ENCODE measurements around the gene SEC16A.
"Not testable (repeated sequence)": the region's sequence is repeated elsewhere in the genome, so short reads cannot be mapped to it uniquely, and the experiment has no call there.

SEC16A gene

DNA sequence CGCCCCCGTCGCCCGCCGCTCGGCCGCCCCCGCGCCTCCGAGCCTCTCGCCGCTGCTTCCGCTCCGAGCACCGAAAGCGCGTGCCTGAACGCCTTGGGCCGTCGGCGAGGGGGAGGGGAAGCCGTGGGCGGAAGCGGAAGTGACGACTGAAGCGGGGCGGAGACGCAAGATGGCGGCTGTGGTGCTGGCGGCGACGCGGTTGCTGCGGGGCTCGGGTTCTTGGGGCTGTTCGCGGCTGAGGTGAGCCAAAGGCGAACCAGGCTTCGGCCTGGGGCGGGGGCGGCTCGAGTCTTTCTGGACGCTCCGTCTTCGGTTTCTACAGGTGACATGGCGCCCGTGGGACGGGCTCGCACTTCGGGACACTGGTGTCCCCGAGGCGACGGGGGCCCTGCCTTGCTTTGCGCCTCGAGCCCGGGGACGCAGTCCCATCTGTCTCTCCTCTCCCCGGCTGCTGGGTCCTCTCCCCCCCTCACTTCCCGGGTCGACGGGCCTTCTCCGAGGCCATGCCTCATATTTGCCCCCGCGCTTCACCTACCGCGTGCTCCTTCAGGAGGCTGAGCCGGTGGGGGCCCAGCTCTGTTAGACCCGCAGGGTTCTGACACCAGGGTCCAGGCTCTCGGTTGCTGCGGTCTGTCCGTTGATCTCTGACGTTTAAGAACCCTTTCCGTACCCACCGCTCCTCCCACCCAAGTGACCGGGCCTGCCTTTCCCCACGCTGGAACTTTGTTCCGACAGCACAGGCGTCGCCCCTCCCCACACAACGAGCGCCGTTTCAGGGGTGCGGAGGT, 72.1 kb downstream of the SEC16A start, which contains the start of the genes ENTR1 and PMPCA:
TSS of gene ENTR1 (minus strand) at position 115 of the 788 bp plus-strand sequence. CDS start 217 bp downstream, outside the sequence.
TSS of gene PMPCA (plus strand) at position 159 of the 788 bp plus-strand sequence. CDS start at position 170, 11 bp downstream.
- Histone ChIP-seq H3K27me3 (ENCODE audit: control insufficient read depth, insufficient read depth, low read length) (no peaks in the 10 kb centered on the region), H3K4me1 (ENCODE audit: control insufficient read depth, insufficient read depth, low read length) (peaks cover 4% of the 10 kb centered on the region), H3K4me3 (ENCODE audit: low read depth, low read length) (peak within 1 kb of the TSS; percentile 94), H3K36me3 (ENCODE audit: control insufficient read depth, insufficient read depth, low read length) (peaks cover 54% of the 10 kb centered on the region), H3K9me3 (ENCODE audit: control insufficient read depth, insufficient read depth, low read length) (no peaks in the 10 kb centered on the region), H3K9ac (ENCODE audit: low read depth, low read length) (peak within 1 kb of the TSS; percentile 96)

DNA sequence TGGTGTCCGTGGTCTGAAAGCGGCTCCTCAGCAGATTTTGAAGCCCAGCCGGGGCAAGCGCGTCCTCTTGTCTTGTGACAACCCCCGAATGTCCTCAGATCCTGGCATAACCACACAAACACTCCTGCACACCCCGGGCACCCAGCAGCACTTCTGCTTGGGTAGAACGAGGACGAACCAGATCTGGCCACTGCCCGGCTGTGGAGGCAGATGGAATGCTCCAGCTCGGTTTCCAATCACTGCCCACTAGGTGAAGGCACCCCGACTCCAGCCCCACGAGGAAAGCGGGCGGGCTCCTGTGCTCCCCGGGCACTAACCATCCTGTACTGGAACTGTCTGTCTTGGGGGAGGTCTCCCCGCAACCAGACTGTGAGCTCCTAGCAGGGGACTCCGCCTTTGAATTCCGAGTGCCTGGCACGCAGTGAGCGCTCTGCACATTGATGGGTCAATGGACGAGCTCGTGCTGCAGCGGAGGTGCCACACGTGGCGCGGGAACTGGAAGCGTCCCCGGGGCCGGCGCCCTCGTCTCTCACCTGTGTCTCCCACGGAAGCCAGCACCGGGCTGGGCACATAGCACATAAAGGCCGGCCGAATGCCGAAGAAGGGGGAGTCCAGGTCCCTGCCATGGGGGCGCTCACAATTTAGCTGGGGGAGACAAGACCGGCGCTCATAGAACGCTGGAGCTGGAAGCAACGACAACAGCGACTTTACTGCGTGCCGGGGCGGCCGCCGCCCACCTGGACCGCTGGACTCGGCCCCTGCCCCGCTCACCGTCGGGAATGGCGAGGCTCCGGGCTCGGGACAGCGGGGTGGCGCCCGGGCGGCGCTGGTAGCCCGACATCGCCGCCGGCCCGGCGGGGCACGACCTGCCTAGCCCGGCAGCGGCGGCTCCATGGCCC, 73.0 kb downstream of the SEC16A start:
- Histone ChIP-seq H3K27me3 (ENCODE audit: control insufficient read depth, insufficient read depth, low read length) (no peaks in the 10 kb centered on the region), H3K9me3 (ENCODE audit: control insufficient read depth, insufficient read depth, low read length) (no peaks in the 10 kb centered on the region), H3K36me3 (ENCODE audit: control insufficient read depth, insufficient read depth, low read length) (peaks cover 55% of the 10 kb centered on the region), H3K4me1 (ENCODE audit: control insufficient read depth, insufficient read depth, low read length) (peaks cover 4% of the 10 kb centered on the region), H3K4me3 (ENCODE audit: low read depth, low read length) (peak overlapping the region; percentile 72), H3K9ac (ENCODE audit: low read depth, low read length) (peak overlapping the region; percentile 73)

DNA sequence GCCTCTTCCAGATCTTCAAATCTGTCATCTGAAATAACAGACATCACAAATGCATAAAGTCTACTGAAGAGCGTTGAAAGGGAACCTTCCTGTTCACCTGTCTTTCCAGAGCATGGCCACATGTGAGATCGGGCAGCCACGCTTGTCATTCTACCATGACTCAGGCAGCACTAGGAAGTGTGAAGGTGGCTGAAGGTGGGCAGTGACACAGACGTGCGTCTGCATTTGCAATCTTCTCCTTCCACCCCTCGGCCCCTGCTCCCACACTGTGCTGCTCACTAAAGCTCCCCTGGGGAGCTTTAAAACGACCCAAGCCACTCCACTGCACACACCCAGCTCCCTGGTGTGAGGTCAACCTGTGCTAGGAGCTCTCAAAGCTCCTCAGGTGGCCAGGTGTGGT, 74.9 kb downstream of the SEC16A start:
- Histone ChIP-seq H3K36me3 (ENCODE audit: control insufficient read depth, insufficient read depth, low read length) (peaks cover 52% of the 10 kb centered on the region), H3K9ac (ENCODE audit: low read depth, low read length) (no peak overlapping the region), H3K4me1 (ENCODE audit: control insufficient read depth, insufficient read depth, low read length) (peaks cover 4% of the 10 kb centered on the region), H3K9me3 (ENCODE audit: control insufficient read depth, insufficient read depth, low read length) (no peaks in the 10 kb centered on the region), H3K27me3 (ENCODE audit: control insufficient read depth, insufficient read depth, low read length) (no peaks in the 10 kb centered on the region), H3K4me3 (ENCODE audit: low read depth, low read length) (no peak overlapping the region)

DNA sequence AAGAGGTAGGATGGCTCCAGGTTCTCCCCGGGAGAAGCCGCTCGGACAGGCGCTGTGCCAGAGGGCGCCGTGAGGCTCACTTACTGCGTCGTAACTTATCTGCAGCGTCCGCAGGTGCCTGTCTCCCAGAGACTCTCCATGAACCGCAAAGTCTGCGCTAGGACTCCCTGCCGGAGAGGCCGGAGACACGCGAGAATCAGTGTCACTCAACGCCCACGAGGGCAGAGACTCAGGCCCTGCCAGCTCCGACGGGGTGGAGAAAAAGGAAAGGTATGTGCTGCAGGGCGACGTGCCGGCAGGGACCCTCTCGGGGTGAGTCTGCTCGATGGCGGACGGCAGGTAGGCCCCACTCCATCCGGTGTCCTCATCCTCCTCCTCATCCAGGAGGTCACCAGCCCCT, 75.8 kb downstream of the SEC16A start:
- H3K4me3 ChIP-seq (ENCODE audit: low read depth, low read length); H3K9me3 ChIP-seq (ENCODE audit: control insufficient read depth, insufficient read depth, low read length); H3K9ac ChIP-seq (ENCODE audit: low read depth, low read length); H3K4me1 ChIP-seq (ENCODE audit: control insufficient read depth, insufficient read depth, low read length); H3K27me3 ChIP-seq (ENCODE audit: control insufficient read depth, insufficient read depth, low read length): not testable (repeated sequence)
- H3K36me3 ChIP-seq (ENCODE audit: control insufficient read depth, insufficient read depth, low read length): peaks cover 51% of the 10 kb centered on the region

DNA sequence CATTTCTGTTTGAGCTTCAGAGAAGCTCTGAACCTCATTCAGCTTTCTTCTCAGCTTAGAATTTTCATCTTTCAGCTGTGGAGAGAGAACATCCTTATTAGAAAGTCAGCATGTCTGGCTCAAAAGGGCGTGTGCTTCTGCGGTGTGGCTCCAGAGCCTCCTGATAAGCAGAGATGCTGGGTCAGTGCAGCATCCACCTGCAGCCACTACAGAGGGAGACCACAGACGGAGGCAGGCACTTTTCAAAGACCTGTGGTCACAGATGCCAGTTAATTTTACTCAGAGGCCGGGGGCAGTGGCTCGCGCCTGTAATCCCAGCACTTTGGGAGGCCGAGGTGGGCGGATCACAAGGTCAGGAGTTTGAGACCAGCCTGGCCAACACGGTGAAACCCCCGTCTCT, 76.9 kb downstream of the SEC16A start:
- H3K4me1 ChIP-seq (ENCODE audit: control insufficient read depth, insufficient read depth, low read length); H3K27me3 ChIP-seq (ENCODE audit: control insufficient read depth, insufficient read depth, low read length); H3K9me3 ChIP-seq (ENCODE audit: control insufficient read depth, insufficient read depth, low read length); H3K4me3 ChIP-seq (ENCODE audit: low read depth, low read length); H3K9ac ChIP-seq (ENCODE audit: low read depth, low read length): not testable (repeated sequence)
- H3K36me3 ChIP-seq (ENCODE audit: control insufficient read depth, insufficient read depth, low read length): peaks cover 47% of the 10 kb centered on the region

DNA sequence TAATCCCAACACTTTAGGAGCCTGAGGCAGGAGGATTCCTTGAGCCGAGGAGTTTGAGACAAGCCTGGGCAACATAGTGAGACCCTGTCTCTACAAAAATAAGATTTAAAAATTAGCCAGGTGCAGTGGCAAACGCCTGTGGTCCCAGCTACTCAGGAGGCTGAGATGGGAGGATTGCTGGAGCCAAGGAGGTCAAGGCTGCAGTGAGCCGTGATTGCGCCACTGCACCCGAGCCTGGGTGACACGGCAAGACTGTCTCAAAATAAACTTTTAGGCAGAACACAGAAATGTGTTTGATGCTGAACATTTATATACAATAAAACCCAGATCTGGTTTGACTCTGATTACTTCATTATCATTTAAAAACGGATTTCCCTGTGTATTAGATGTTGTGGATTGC, 77.4 kb downstream of the SEC16A start:
- Histone ChIP-seq H3K4me3 (ENCODE audit: low read depth, low read length) (no peak overlapping the region), H3K9me3 (ENCODE audit: control insufficient read depth, insufficient read depth, low read length) (no peaks in the 10 kb centered on the region), H3K4me1 (ENCODE audit: control insufficient read depth, insufficient read depth, low read length) (no peaks in the 10 kb centered on the region), H3K27me3 (ENCODE audit: control insufficient read depth, insufficient read depth, low read length) (no peaks in the 10 kb centered on the region), H3K9ac (ENCODE audit: low read depth, low read length) (no peak overlapping the region), H3K36me3 (ENCODE audit: control insufficient read depth, insufficient read depth, low read length) (peaks cover 44% of the 10 kb centered on the region)

DNA sequence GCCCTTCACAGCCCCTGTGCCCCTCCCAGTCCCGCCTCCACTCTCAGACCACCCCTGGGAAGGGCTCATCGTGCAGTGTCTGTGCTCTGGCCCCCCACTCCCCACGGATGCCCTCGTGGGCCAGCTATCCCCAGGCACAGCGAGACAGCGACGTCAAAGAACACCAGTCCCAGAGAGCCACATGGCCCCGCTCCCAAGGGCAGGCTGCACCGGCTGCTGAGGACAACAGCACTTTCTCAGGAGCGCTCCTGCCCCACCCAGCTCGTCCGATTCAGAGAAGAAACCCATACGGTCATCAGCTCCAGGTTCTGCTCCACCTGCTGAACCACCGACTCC, 78.1 kb downstream of the SEC16A start:
- H3K4me3 ChIP-seq (ENCODE audit: low read depth, low read length): no peak overlapping the region
- H3K9ac ChIP-seq (ENCODE audit: low read depth, low read length): no peak overlapping the region
- H3K36me3 ChIP-seq (ENCODE audit: control insufficient read depth, insufficient read depth, low read length): peaks cover 44% of the 10 kb centered on the region

DNA sequence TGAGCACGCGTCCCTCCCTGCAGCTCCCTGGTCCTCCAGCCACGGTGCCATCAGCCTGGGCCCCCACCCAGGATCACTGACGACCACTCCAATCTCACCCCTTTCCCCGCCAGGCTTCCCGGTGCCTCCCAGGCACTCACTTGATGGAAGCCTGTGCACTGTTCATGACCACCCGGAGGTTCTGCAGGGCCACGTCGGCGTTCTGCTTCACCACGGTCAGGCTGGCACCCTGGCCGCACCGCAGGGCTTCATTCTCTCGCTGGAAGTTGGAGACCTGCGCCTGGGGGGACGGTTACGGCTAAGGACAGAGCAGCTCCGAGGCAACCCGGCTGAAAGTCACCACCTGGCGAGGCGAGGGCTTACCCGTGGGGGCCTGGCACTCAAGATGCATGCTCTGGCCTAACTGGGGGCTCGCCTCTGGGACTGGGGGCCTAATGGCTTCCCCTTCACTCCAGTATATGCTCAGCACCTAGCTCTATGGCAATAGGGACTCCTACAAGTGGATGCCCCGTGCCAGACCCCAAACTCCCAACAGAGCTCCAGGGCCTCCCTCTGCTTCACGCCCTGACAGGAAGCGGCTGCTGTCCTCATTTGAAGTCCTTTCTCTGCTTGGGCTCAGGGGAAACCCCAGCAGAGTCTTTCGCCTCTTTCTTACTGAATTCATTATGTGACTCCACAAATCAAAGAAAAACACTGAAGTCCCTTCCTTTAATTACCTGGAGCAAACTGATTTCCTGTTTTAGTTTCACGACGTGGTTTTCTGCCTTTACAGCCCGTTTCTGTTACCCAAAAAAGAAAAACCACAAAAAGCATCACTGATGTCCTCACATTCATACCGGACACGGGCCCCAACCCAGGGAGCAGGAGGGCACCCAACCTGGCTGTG, 78.7 kb downstream of the SEC16A start:
- Histone ChIP-seq H3K4me1 (ENCODE audit: control insufficient read depth, insufficient read depth, low read length) (no peaks in the 10 kb centered on the region), H3K4me3 (ENCODE audit: low read depth, low read length) (no peak overlapping the region), H3K9me3 (ENCODE audit: control insufficient read depth, insufficient read depth, low read length) (no peaks in the 10 kb centered on the region), H3K27me3 (ENCODE audit: control insufficient read depth, insufficient read depth, low read length) (no peaks in the 10 kb centered on the region), H3K9ac (ENCODE audit: low read depth, low read length) (no peak overlapping the region), H3K36me3 (ENCODE audit: control insufficient read depth, insufficient read depth, low read length) (peaks cover 44% of the 10 kb centered on the region)

More for the DNA sequence above, 78.1 kb downstream of the SEC16A start:
- H3K4me1 ChIP-seq (ENCODE audit: control insufficient read depth, insufficient read depth, low read length): no peaks in the 10 kb centered on the region
- H3K9me3 ChIP-seq (ENCODE audit: control insufficient read depth, insufficient read depth, low read length): no peaks in the 10 kb centered on the region
- H3K27me3 ChIP-seq (ENCODE audit: control insufficient read depth, insufficient read depth, low read length): no peaks in the 10 kb centered on the region

DNA sequence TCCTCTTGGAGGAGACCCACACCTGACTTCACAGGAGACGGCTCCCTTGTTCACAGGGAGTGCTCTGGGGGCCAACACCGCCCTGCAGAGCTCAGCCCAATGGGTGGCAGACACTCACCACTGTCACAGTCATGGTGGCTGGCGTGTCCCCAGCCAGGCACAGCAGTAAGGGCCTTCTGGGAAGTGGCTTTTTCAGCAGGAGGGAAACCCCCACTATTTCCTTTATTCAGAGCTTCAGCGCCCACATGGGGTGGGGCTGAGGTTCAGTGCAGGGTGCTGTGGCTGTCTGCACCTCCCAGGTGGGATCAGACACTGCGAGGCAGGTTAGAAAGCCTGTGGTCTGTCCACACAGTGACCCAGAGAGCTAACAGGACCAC, 79.3 kb downstream of the SEC16A start:
- H3K9me3 ChIP-seq (ENCODE audit: control insufficient read depth, insufficient read depth, low read length): no peaks in the 10 kb centered on the region
- no peak overlapping the region for H3K4me3 ChIP-seq (ENCODE audit: low read depth, low read length)
- no peak overlapping the region for H3K9ac ChIP-seq (ENCODE audit: low read depth, low read length)
- peaks cover 3% of the 10 kb centered on the region for H3K4me1 ChIP-seq (ENCODE audit: control insufficient read depth, insufficient read depth, low read length)
- H3K36me3 ChIP-seq (ENCODE audit: control insufficient read depth, insufficient read depth, low read length): peaks cover 48% of the 10 kb centered on the region
- no peaks in the 10 kb centered on the region for H3K27me3 ChIP-seq (ENCODE audit: control insufficient read depth, insufficient read depth, low read length)

DNA sequence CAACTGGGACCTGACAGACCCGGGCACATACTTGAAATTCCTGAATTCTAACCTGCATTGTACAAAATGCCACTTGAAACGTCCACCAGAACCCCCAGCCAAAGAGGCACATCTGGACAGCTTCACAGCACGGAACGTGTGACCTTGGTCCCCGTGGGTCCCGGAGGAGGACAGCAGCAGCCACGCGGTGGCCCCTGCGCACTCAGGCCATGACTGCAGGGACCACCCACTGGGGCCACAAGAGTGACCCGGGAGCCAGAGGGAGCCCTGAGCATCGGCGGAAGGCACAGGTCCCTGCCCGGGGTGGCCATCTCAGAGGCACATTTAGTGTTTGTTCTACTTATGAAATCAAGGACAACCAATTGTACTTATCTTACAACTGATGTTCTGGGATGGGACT, 80.8 kb downstream of the SEC16A start:
- no peaks in the 10 kb centered on the region for H3K27me3 ChIP-seq (ENCODE audit: control insufficient read depth, insufficient read depth, low read length)
- peaks cover 48% of the 10 kb centered on the region for H3K36me3 ChIP-seq (ENCODE audit: control insufficient read depth, insufficient read depth, low read length)
- peaks cover 3% of the 10 kb centered on the region for H3K4me1 ChIP-seq (ENCODE audit: control insufficient read depth, insufficient read depth, low read length)
- no peaks in the 10 kb centered on the region for H3K9me3 ChIP-seq (ENCODE audit: control insufficient read depth, insufficient read depth, low read length)
- H3K9ac ChIP-seq (ENCODE audit: low read depth, low read length): no peak overlapping the region
- H3K4me3 ChIP-seq (ENCODE audit: low read depth, low read length): no peak overlapping the region

DNA sequence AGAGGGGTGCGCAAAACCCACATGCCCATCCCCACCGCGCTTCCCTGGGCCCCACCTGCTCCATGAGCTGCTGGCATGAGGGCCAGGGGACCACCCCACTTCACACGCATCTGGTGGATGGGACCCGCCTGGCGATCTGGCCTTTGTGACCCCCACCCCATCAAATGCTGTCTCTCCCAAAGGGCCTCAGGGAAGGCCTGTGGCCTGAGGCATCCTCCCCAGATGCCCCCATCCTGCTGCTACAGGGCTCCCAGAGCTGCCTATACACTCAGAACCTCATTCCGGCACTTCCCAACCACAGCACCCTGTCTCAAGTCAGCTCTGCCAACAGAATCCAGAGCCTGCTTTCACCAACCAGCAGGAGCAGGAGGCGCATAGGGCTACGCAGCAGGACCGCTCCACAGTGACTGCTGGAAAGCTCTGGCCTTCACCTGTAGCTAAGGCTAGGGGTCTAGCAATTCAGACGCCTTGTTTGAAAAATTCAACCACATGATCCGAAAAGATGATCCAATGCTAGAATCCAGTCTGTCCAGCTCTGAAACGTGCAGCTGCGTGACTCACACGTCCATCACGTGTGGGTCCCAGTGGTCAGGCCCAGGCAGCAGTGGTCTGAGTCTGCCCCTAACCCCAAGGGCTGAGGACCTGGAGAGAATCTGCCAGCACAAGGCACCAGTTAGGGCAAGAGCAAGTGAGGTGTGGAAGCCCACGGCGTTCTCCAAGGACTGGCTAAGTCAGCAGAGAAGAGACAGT, 81.5 kb downstream of the SEC16A start:
- H3K4me1 ChIP-seq (ENCODE audit: control insufficient read depth, insufficient read depth, low read length): peaks cover 3% of the 10 kb centered on the region

More for the DNA sequence above, 81.5 kb downstream of the SEC16A start:
- no peaks in the 10 kb centered on the region for H3K27me3 ChIP-seq (ENCODE audit: control insufficient read depth, insufficient read depth, low read length)
- no peaks in the 10 kb centered on the region for H3K9me3 ChIP-seq (ENCODE audit: control insufficient read depth, insufficient read depth, low read length)
- no peak overlapping the region for H3K4me3 ChIP-seq (ENCODE audit: low read depth, low read length)
- H3K9ac ChIP-seq (ENCODE audit: low read depth, low read length): no peak overlapping the region
- peaks cover 51% of the 10 kb centered on the region for H3K36me3 ChIP-seq (ENCODE audit: control insufficient read depth, insufficient read depth, low read length)
